Retinal pigment epithelial cell (primary cell): ENCODE results near the gene BTG3.

Experiments
- DNase-seq: peaks from one replicate; pipeline ENCODE4 v3.0.0-alpha.2; 2010; ENCODE audit warnings: low read depth
- H3K4me3 ChIP-seq: 2 replicates; pipeline ENCODE4 v1.5.1; 2011; ENCODE audit warnings: mild to moderate bottlenecking, low read length, control low read depth, moderate library complexity
- TF ChIP-seq, protein P1 (sequence below): conservative IDR thresholded peaks from 2 replicates; pipeline ENCODE4 v1.5.1; 2011; ENCODE audit warnings: low read depth, low read length, control low read depth, inconsistent platforms

The BTG3 gene

DNA sequence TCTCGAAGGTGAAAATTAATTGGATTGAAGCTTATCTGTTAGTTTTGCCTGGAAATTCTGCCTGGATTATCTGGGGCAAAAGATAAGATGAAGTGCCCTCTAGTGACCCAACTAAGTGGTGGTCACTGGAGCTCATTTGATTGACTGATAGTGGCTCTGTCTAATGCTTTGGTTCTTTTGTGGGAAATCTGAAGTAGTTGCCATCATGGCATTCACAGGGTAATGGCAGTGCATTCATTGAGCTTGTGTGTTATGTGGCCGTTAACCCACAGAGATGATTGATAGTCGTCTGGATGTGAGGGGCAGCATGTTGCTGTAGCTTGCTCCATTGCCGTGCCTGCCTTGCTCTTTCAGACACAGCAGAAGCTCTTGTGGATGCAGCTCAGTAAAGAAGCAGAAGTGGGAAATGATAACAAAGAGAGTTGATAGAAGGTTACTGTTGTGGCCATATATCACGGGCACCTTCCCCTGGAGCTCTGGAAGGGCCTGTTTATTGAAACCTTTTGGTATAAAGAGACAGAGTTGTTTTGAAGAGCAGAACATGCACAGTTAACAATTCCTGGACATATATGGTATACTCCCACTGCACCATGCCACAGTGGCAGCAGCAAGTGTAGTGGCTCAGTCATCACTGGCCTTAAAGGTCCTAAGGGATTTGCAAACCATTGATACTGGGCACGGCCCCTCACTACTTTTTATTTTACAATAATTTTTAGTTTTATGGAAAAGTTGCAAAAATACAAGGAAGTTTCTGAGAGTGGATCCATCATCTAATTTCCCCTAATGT is 57.8 kb downstream of the BTG3 start:
- H3K4me3 ChIP-seq: no peak overlapping the region
- TF ChIP-seq, protein P1, sequence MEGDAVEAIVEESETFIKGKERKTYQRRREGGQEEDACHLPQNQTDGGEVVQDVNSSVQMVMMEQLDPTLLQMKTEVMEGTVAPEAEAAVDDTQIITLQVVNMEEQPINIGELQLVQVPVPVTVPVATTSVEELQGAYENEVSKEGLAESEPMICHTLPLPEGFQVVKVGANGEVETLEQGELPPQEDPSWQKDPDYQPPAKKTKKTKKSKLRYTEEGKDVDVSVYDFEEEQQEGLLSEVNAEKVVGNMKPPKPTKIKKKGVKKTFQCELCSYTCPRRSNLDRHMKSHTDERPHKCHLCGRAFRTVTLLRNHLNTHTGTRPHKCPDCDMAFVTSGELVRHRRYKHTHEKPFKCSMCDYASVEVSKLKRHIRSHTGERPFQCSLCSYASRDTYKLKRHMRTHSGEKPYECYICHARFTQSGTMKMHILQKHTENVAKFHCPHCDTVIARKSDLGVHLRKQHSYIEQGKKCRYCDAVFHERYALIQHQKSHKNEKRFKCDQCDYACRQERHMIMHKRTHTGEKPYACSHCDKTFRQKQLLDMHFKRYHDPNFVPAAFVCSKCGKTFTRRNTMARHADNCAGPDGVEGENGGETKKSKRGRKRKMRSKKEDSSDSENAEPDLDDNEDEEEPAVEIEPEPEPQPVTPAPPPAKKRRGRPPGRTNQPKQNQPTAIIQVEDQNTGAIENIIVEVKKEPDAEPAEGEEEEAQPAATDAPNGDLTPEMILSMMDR: peak; percentile 31
- DNase-seq: no peak

DNA sequence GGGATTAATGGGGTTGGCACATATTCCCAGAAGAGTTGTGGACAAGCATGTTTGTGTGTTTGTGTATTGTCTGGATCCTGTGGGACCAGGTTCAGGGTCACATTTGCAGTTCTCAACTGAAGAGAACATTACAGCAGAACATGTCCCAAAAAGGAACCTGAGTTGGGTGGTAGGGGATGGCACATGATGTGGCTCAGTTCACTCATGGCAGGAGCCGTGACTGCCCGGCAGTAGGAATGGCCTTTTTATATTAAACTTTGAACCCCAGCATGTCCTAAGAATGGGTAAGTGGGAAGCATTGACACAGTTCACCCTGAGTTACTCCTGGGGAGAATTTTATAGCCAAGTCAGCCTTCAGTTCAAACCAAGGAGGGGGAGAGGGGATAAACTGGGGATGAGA is 58.6 kb downstream of the BTG3 start:
- TF ChIP-seq, protein P1: no peak
- DNase-seq: no peak
- H3K4me3 ChIP-seq: no peak overlapping the region

DNA sequence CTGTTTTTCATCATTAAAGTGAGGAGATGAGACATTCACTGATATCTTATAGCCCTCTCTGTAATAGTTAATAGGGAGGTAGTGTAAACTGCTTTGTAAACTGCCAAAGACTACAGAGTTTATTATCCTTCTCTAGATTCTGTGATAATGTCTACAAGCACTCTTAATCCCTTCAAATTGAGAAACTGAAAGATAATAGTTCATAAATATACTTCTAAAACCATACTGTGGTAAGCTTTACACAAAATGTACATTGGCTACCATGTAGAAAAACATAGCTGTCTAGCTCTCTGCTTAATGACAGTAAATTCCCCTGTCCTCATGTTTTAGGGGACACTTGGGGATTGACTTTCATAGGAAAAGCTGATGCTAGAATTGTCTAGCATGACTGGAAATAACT is 60.3 kb downstream of the BTG3 start:
- TF ChIP-seq, protein P1: no peak

DNA sequence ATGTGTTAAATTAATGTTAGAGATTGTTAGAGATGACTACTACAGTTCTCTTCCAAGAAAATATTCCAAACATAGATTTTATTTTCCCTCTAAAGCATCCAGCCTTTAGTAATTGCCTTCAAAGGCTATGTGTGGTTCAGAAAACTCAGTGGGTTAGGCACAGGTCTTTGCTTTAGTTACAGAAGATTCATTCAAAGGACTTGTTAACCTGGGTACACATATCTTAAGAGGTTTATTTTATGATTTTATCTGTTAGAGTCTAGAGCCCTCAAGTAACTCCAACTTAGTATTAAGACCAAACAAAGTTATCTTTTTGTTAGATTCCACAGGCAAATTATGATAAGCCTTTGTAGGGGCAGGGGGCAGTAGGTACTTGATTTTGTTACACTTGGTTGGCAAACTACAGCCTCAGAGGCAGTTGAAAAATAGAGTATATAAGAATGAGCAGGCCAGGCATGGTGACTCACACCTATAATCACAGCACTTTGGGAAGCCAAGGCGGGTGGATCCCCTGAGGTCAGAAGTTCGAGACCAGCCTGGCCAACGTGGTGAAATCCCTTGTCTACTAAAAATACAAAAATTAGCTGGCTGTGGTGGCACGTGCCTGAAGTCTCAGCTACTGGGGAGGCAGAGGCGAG is 61.9 kb downstream of the BTG3 start:
- H3K4me3 ChIP-seq: no peak overlapping the region
- no peak for DNase-seq
- TF ChIP-seq, protein P1: no peak

More for the DNA sequence above, 60.3 kb downstream of the BTG3 start:
- no peak for DNase-seq
- H3K4me3 ChIP-seq: no peak overlapping the region

DNA sequence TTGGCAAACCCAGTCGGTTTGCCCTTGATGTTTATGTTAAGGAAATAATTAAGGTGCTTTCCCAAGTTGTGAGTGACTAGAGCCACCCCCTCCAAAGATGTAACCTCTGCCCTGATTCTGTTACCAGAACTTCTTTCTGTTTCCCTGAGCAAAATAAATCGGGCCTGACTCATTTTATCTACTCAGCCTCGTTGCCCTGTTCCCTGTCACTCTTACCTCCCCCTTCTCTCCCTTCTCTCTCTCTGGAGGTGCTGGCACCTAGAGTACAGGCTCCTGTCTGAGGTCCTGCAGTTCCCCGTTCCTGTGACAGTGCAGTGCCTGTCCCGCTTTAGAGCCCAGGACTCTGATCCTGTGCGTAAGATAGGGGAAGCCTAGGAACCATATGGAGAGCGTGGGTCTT is 64.4 kb downstream of the BTG3 start:
- TF ChIP-seq, protein P1: no peak
- no peak for DNase-seq
- no peak overlapping the region for H3K4me3 ChIP-seq

DNA sequence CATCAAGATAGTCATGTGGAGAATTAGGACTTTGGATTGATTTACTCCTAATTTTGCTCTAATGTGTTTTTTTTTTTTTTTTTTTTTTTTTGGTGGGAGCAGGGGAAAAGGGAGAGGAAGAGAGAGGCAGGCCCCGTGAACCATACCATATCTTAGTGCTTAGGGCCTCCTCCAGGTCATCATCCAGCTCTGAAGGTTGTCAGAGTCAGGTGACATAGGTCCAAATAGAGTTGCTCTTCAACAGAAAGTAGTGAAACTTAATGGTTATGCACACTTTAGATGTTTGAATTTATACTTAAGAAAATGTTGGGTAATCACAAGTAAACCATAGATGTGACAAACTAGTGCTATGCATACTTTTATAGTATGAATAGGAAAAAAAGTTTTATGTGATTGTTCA is 67.7 kb downstream of the BTG3 start:
- no peak for DNase-seq
- TF ChIP-seq, protein P1: no peak
- no peak overlapping the region for H3K4me3 ChIP-seq
